NCI-H345 (cell line): ENCODE measurements around the gene SLC38A8.

Experiments
- DNase-seq: peaks from one replicate; lab custom pipeline; 2025; lab: John Stamatoyannopoulos, UW

Gene SLC38A8

GRCh38 chr16:84048871-84049270 is 6.3 kb upstream of the SLC38A8 start:
- no peak for DNase-seq

GRCh38 chr16:84048270-84048669 is 5.7 kb upstream of the SLC38A8 start:
- DNase-seq: no peak

- DNase-seq: no peak
Measured at GRCh38 chr16:84047626-84048025, 5.0 kb upstream of the SLC38A8 start.

GRCh38 chr16:84047206-84047605 is 4.6 kb upstream of the SLC38A8 start:
- no peak for DNase-seq

- DNase-seq: no peak
Measured at GRCh38 chr16:84045818-84046470, 3.3 kb upstream of the SLC38A8 start.

GRCh38 chr16:84045001-84045817 is 2.6 kb upstream of the SLC38A8 start:
- no peak for DNase-seq

GRCh38 chr16:84044118-84044488 is 1.5 kb upstream of the SLC38A8 start:
- no peak for DNase-seq

GRCh38 chr16:84043486-84044117 is 1.0 kb upstream of the SLC38A8 start:
- DNase-seq: peak; percentile 35

GRCh38 chr16:84042879-84043485 is 387 bp upstream of the SLC38A8 start:
- peak; percentile 61 for DNase-seq

GRCh38 chr16:84041881-84042280 is 714 bp downstream of the SLC38A8 start:
- DNase-seq: no peak

- DNase-seq: no peak
Measured at GRCh38 chr16:84040823-84041820, 1.5 kb downstream of the SLC38A8 start.

GRCh38 chr16:84040226-84040822 is 2.3 kb downstream of the SLC38A8 start:
- DNase-seq: no peak

GRCh38 chr16:84039696-84040095 is 2.9 kb downstream of the SLC38A8 start:
- DNase-seq: no peak

GRCh38 chr16:84038469-84038868 is 4.1 kb downstream of the SLC38A8 start:
- no peak for DNase-seq

- no peak for DNase-seq
Measured at GRCh38 chr16:84036982-84037425, 5.6 kb downstream of the SLC38A8 start.

GRCh38 chr16:84036131-84036530 is 6.5 kb downstream of the SLC38A8 start:
- DNase-seq: no peak

GRCh38 chr16:84034516-84034915 is 8.1 kb downstream of the SLC38A8 start:
- DNase-seq: no peak

GRCh38 chr16:84033251-84034195 is 9.1 kb downstream of the SLC38A8 start:
- no peak for DNase-seq

GRCh38 chr16:84032458-84033178 is 10.0 kb downstream of the SLC38A8 start:
- peak; percentile 77 for DNase-seq
